ENCODE data around the gene EHF. TPM values are rescaled to one million over a fixed set of nuclear protein-coding genes. Genes with fewer than 3 reads are reported as not detected.

Gene EHF
- total and polyA plus RNA-seq, 2 of the 13 experiments (the other 11 are each of a cell fraction or from before 2014, with no cell fraction given), result 0.04 to 0.46 TPM

- TF ChIP-seq STAT6 (CRISPR knock-in tag; IDR thresholded peaks at IDR 0.05; ENCODE audit: borderline replicate concordance) (peak; percentile 63), ZFP91 (CRISPR knock-in tag; IDR thresholded peaks at IDR 0.05; ENCODE audit: borderline replicate concordance) (peak; percentile 28; the same call in 1 of the 2 replicates), TCF7L2 (IDR thresholded peaks at IDR 0.05; ENCODE audit: low read depth, low read length) (no peak), ZBTB1 (CRISPR knock-in tag; IDR thresholded peaks at IDR 0.05; ENCODE audit: borderline replicate concordance) (no peak), CENPT (CRISPR knock-in tag; IDR thresholded peaks at IDR 0.05; ENCODE audit: low read depth) (no peak), ZBTB43 (CRISPR knock-in tag; conservative IDR thresholded peaks at IDR 0.05) (peak; percentile 93), SMAD9 (CRISPR knock-in tag; IDR thresholded peaks at IDR 0.05) (no peak), ZBTB21 (CRISPR knock-in tag; IDR thresholded peaks at IDR 0.05) (peak; percentile 65), ZNF510 (CRISPR knock-in tag; IDR thresholded peaks at IDR 0.05; ENCODE audit: low read depth) (no peak), KAT7 (CRISPR knock-in tag; IDR thresholded peaks at IDR 0.05; ENCODE audit: borderline replicate concordance) (no peak; the same call in 1 of the 2 replicates), ZNF577 (CRISPR knock-in tag; IDR thresholded peaks at IDR 0.05; ENCODE audit: borderline replicate concordance, low read depth) (no peak), PRMT3 (CRISPR knock-in tag; IDR thresholded peaks at IDR 0.05; ENCODE audit: borderline replicate concordance, low read depth) (no peak), HNF4A (CRISPR knock-in tag; IDR thresholded peaks at IDR 0.05) (peak; percentile 89), HDAC2 (CRISPR knock-in tag; IDR thresholded peaks at IDR 0.05) (peak; percentile 98), ZNF253 (CRISPR knock-in tag; IDR thresholded peaks at IDR 0.05; ENCODE audit: borderline replicate concordance) (no peak), THAP8 (CRISPR knock-in tag; IDR thresholded peaks at IDR 0.05; ENCODE audit: borderline replicate concordance) (no peak), PAXIP1 (CRISPR knock-in tag; conservative IDR thresholded peaks at IDR 0.05) (peak; percentile 93), ZNF383 (CRISPR knock-in tag; IDR thresholded peaks at IDR 0.05; ENCODE audit: borderline replicate concordance) (no peak)
These were observed 33.8 kb downstream of the EHF start (continued) for GRCh38 chr11:34654483-34655334.

Data from HepG2 (cell line).